HG02588 (cell line): ENCODE results near the gene TNPO3.
"Not testable (repeated sequence)": the region's sequence is repeated elsewhere in the genome, so short reads cannot be mapped to it uniquely, and the experiment has no call there.

Experiments
- ATAC-seq: cut with Tn5 transposase; IDR thresholded peaks from one replicate; pipeline ENCODE4 v1.9.1; 2021; ENCODE audit warnings: mild to moderate bottlenecking, moderate library complexity; ENCODE audit not compliant: unreplicated experiment

The TNPO3 gene

DNA sequence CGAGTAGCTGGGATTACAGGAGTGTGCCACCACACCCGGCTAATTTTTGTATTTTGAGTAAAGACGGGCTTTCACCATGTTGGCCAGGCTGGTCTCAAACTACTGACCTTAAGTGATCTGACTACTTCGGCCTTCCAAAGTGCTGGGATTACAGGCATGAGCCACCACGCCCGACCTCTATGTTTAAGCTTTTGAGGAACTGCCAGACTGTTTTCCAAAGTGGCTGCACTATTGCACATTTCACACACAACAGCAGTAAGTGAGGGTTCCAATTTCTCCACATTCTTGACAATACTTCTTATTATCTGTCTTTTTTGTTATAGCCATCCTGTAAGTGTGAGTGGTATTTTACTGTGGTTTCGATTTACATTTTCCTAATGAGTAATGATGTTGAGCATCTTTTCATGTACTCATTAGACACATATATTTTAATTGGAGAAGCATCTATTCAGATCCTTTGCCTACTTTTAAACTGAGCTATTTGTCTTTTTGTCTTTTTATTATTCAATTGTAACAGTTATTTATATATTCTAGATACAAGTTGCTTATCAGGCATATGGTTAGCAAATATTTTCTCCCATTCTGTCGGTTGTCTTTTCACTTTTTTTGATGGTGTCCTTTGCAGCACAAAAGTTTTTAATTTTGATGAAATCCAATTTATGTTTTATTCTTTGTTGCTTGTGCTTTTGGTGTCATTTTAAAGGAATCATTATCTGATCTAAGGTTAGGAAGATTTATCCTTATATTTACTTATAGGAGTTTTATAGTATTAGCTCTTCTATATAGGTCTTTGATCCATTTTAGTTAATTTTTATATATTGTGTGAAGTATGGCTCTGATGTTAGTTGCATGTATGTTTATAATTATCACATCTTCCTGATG is 130.0 kb downstream of the TNPO3 start:
- no peak for ATAC-seq

DNA sequence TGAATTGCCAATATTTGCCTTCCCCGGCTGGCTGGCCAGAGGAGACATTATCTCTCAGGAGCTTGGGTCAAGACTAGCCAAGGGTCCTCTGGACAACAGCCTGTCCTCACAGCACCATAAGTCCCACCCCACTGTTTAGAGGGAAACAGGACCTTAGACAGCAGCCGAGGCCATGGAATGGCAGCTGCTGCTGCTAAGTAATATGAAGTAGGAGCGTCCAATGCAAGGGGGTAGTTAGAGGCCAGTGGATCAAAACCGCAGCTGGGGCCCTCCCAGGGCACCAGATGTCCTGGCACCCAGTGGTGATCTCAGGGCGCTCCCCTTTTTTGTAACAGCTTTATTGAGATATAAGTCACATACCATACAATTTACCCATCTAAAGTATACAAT is 131.5 kb downstream of the TNPO3 start:
- ATAC-seq = no peak

DNA sequence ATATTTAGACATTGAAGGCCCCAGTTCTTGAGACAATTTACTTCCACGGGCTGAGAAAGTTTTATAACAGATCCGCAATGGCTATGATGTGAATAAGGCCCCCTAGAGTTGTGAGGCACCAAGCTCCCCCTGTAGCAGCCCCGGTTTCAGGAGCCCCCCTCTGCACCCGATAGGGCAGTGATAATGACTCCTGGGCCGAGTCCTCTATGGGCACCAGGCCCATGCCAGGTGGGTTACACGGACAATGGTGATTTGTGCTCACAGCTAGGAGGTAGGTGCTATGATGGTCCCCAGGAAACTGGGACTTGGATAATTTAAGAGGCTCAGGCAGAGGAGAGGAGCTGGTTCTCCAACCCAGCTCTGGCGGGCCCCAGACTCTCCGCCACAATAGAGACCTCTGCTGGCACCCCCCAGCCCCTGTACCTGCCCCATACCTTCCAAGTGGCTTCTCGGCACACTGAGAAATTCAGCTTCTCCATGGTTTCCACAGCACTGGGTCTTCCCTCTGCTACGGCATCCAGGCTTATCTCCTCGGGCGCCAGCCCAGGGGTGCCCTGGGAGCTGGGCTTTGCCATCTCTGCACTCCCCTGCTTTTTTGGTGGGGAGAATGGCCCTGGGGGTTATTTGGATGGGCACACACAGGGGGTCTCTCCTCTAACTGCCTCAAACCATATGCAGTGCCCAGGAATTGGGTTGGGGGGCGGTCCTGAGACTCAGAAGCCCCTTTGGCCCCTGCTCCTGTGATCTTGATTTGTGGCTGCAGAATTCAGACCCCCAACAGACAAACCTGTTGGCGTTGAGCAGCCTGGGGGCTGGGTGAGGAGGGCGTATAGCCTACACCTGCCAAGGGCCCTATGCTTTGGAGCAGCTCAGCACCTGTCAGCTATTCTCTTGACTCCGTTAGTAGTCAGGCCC is 132.2 kb downstream of the TNPO3 start:
- ATAC-seq = no peak

DNA sequence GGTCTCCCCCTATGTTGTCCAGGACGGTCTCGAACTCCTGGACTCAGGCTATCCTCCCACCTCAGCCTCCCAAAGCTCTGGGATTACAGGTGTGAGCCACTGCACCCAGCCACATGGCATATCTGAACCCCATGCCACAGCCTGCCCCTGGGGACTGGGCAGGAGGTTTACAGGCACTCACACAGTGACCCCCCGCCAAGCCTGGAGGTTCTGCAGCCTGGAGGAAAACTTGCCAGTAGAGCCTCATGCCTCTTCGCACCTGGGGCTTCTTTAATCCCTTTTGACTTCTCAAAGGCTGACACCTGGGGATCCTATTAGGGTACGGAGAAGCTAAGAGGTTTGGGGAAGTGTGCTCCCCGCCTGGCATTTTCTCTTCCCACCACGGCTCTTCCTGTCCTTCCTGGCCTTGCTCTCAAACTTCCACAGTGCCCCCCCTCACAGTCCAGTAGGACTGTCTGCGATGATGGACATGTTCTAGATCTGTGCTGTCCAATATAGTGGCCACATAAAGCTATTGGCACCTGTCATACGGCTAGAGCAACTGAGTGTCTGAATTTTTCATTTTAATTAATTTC is 133.0 kb downstream of the TNPO3 start:
- ATAC-seq = no peak

DNA sequence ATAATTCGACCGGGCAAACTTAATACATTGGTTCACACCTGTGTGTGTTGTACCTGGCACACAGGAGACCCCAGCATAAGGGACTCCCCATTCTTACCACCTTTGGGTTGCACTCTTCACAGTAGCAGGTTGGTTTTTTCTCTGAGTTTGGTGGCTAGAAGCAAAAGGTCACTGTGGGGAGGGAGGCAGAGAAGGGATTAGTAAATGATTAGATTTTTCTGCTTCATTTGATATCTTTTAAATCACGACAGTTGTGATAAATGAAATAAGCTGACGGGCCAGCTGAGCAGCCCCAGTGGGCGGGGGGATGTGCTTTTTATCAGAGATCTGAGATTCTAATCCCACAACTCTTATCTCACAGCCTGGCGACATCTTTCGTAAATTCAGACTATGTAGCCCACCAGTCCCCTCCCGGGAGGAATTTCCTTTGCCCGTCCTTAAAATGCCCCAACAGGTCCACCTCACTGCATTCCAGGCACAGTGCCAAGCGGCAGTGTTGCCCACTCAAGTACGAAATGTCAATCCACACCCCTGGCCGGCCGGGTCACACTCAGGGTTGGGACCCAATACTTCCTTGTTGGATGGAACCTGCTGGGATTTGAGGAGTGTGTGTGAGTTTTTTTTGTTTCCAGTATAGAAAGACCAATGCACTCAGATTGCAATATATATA is 133.9 kb downstream of the TNPO3 start:
- ATAC-seq = no peak

DNA sequence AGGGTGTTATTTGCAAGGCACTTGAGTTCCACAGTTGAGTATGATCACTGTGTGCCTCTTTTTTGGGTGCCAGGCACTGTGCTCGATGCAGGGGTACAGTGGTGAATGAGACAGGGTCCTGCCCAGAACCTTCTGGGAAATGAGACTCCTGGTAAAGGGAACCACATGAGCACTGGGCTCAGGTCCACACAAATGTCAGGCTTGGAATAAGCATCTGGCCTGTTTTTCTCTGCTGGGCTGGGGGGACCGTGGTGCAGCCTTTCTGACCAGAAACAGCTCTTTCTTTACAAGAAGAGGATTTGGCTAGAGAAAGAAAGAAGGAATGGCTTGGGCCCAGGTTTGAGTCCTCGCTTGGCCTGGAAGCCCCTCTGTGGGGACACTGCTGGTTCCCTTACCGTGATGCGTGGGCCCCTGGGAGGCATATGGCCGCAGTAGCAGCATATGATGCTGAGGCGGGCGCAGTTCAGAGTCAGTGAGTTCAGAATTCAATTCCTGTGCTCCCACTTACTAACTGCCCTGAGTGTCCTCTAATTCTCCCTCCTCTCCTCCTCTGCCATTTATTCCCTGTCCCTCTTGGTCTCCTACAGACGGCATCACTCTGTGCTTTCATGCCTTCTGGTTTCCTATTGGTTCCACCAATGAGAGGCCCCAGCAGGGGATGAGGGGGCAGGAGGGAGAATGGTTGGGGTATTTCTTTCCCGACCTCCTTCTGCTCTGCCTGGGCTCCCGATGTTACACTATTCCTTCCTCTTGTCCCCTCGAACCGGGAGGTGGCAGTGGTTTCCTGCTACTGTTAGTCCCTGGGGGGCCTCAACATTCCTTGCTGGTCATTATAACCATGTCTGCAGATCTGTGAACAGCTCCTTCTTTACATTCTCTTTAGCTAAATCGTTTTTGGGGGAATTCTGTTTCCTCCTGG is 134.8 kb downstream of the TNPO3 start:
- ATAC-seq = no peak

DNA sequence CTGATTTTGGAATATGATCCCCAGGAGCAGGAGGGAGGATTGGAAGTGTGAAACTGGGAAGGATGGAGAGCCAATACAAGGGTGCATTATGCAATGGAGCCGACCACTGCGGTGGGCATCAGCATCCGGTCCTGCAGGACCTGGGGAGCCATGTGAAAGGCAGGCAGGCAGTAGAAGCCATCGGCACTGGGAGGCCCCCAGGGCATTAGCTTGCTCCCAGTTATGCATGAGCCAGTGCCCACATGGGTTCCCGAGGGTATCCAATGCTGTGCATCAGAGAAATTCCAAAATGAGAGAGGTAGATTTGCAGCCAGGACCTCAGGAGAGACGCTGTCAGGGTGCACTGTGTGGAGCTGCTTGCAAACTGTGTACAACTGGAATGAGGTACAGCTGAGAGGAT is 135.7 kb downstream of the TNPO3 start:
- ATAC-seq = no peak

DNA sequence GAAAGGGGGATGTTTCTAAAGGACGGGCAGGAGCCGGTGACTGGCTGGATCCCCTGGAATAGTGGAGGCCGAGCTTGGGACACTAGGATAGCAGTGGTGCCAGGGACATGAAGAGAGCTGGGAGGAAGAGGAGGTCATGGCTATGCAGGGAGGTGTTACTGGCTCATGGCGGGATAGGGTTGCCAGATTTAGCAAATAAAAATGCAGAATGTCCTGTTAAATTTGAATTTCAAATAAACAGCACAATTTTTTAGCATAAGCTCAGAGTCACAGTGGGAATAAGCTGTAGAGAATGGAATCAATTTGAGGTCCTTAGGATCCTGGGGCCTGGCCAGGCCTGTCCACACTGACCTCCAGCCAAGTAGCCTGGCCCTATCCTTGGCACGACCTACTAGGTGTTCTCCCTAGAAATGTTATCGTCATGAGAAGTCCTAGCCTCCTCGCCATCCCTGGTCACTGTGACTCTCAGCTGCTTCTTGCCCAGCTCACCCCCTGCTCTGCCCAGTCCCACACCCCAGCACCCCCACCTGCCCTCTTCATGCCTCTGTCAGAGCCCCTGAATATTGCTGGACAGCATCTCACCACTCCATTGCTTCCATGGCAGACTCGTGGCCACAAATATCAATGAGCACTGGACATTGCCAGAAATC is 136.8 kb downstream of the TNPO3 start:
- no peak for ATAC-seq

DNA sequence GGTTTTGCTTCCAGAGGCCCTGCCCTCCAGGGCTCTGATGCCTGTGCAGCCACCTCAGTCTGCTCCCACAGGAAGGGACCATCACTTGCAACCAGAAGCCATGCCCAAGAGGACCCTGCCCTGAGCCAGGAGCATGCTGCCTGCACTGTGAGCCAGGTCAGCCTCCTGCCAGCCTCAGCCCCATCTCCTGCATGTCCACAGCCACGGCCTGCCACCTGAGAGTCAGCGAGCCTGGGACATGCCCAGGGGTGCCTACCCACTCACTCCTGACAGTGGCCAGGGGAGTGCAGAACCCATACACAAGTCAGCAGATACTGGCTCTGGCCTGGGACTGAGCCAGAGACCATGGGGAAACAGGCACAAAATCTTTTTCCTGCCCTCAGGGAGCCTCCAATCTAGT is 137.8 kb downstream of the TNPO3 start:
- no peak for ATAC-seq

DNA sequence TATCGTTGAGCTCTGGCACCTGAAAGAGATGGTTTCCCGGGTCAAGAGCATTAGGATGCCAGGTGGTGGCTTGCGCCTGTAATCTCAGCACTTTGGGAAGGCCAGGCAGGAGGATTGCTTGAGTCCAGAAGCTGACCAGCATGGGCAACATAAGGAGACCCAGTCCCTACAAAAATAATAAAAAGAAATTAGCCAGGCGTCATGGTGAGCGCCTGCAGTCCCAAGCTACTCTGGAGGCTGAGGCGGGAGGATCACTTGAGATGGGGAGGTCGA is 138.3 kb downstream of the TNPO3 start:
- ATAC-seq = no peak

DNA sequence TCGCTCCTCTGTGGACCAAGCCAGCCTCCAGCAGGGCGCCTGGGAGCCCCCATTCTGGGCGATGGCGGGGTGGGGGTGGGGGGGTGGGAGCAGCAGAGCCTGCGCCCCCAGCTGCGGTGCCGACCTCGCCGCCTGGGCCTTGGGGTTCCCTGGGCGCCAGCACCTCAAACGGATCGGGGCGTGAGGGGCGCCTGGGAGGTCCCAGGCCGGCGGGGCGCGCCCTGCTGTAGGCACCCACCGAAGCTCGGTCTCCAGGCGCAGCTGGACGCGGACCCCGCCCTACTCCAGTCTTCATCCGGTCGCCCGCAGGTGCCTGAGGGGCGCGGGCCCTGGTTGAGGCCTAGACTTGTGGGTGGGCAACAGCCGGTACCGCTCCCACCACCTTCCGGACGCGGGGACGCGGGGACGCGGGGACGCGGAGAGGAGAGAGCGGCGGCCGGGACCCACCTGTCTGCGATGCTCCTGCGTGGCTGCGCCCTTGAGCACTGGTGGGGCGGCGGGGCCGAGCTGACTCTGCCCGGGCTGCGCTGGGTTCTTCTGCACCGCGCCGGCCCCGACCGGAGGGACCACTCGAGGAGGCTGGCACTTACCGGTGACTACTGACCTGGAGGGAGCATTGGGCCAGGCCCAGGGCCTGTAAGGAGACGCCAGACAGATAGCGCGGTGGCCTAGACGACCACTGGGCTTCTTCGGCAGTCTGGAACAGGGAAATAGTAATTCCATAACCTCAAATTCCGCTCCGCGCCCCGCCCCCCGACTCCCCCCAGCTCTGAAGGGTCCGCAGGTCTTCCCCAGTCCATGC is 138.9 kb downstream of the TNPO3 start:
- no peak for ATAC-seq

DNA sequence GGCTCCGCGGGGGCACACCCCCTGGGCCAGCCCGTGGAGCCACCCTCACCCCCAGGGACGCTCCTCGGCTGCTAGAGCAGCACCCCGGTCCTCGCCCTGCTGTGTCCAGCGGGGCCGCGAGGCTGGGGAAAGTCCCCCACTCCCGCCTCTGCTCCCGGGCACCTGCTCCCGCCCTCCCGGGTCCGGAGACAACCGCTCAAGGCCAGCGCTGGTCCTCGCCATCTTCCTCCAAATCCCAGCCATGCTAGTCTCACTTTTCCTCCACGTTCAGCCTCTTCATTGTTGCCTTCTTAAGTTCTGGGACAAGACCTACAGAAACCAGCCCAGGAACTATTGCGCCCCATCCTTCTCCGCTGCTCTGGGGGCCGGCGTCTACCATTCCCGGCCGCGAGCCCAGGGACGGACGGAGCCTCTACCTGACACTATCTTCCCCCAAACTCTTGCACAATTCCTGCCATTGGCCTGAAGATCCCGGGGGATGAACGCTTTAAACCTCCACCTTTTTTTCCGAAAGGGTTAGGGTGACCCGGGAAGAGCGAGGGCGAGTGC is 139.6 kb downstream of the TNPO3 start:
- ATAC-seq = no peak

DNA sequence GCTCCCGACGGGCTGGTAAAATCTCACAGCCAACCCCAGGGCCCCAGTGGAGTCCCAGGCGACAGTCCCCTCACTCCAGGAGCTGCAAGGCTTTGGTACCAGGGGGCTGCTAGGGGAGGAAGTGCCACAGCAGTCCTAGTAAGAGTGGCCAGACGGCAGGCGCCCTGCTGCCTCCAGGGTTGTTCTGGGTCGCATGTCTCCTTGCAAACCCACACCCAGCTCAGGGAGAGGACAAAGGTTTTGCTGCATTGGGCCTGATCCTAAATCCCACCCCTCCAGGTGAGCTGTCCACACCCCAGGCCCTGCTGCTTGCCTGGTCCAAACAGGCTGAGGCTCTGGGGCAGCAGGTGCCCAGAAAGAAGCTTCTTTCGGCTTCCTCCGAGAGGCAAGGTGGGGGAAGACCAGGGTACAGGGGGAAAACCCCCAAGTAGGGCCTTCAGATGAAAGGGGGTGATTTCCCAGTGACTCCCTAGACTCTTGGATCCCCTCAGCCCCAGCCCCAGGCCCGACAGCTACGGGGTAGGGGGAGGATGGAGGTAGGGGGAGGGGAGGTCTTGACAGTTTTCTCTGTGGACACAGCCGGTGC is 140.3 kb downstream of the TNPO3 start:
- no peak for ATAC-seq

DNA sequence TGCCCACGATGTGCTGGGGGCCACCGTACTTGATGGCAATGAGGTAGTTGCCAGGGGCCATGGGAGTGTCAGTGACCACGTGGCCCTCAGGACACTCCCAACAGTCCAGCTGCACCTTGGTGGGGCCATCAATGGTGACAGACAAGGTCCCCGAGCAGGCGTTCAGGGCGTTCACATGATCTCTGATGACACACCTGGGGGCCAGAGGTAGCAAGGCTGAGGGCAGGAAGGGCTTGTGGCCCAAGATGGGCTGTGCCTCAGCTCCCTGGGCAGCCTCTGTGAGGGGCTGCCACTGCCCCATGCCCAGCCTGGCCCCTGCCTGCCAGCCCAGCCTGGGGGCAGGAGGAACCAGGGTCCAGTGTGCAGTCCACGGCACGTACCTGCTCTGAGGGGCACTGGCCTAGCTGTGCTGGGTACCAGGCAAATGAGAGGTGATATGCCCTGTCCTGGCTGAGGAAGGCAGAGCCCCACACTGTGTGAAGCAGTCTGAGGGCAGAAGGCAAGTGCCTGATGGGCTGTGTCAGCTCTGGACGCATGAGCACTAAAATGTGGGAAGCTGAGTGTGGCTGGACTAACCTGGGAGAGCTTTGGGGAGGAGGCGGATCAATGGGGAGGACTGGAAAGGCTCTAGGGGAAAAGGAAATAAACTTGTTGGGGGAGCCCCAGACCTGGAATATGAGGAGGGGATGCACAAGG is 140.9 kb downstream of the TNPO3 start:
- ATAC-seq = no peak

DNA sequence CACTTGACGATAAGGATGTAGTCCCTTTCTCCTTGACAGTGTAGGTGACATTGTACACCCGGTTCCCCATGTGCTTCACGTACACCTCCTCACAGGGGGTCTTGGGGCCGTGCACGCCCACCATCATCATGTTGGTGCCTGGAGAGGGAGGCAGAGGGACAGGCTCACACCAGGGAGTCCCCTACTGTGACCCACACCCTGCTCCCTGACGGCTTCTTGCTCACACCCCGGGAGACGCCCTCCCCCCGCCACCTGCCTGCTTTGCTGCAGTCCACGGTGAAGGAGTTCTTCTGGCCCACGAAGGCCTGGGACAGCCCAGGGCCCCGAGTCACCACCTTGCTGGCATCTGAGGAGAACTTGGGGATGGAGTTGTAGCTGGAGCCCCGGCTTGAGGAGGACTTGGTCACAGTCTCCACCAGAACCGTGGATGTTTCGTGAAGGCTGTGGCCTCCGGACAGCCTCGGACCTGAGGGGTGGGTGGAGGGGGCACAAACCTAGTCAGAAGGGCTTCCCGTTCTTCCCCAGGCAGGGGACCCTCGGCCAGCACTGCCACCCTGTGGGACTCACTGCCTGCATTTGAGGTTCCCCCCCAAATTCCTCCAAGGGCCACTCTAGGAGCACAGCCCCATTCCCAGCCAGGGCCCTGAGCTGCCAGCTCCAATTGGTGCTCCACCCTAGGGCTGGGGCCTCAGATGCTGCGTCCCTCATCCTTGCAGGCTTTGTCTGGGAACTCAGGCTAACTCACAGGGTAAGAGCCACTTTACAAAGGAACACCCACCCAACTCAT is 142.0 kb downstream of the TNPO3 start:
- not testable (repeated sequence) for ATAC-seq

DNA sequence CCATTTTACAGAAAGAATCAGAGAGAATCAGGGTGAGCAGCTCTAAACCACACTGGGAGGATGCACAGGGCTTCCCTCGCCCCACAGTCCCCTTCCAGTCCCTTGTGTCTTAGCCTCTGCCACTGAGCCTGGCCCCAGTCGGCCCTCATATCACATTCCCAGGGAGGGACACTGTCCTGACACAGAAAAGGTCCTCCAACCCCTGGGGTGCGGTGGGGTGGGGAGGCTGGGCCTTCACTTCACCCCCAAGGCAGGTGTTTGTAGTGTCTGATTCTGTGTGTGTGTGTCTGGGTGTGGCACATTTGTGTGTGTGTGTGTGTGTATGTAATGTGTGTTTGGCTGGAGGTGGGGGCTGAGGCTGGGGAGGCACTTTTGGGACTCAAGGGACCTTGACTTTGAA is 142.6 kb downstream of the TNPO3 start:
- ATAC-seq = no peak
